UCSD-AML1 (cell line): ENCODE results near the gene LCN2.

Experiments
- DNase-seq: peaks from one replicate; lab custom pipeline; 2025; ENCODE audit not compliant: unreplicated experiment; lab: John Stamatoyannopoulos, UW

Gene LCN2

DNA sequence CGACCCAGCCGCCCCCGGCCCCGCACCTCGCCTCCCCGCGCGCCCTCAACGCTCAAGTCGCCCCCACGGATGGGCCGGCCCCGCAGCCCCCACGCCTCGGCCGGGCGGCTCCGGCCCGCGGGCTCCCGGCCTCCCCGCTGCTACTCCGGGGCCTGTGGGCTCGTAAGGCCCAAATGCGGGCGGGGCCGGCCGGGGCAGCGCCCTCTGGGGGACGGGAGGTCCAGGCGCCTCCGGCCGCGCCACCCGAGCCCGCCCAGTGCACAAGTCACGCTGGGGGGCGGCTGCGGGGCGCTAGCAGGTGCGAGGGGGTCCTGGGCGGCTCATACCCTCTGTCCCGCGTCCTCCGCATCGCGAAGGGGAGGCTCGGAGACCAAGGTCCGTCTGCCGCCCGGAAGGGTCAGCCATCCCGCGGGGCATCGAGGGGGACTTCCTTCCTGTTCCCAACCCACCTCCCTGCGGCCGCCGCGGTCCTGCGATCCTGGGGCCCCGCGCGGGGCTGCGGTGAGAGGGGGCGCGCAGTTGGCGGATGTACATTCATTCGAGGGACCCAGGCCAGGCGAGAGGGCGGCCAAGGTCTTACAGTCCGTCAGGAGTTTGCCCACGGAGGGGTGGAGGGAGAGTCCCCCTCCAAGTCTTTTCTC, 42.3 kb downstream of the LCN2 start, which contains the start of gene CIZ1:
Gene CIZ1 (minus strand): TSS at position 167 of the 641 bp plus-strand sequence. CDS start 715 bp downstream, outside the sequence.
- DNase-seq, result peak; percentile 84

DNA sequence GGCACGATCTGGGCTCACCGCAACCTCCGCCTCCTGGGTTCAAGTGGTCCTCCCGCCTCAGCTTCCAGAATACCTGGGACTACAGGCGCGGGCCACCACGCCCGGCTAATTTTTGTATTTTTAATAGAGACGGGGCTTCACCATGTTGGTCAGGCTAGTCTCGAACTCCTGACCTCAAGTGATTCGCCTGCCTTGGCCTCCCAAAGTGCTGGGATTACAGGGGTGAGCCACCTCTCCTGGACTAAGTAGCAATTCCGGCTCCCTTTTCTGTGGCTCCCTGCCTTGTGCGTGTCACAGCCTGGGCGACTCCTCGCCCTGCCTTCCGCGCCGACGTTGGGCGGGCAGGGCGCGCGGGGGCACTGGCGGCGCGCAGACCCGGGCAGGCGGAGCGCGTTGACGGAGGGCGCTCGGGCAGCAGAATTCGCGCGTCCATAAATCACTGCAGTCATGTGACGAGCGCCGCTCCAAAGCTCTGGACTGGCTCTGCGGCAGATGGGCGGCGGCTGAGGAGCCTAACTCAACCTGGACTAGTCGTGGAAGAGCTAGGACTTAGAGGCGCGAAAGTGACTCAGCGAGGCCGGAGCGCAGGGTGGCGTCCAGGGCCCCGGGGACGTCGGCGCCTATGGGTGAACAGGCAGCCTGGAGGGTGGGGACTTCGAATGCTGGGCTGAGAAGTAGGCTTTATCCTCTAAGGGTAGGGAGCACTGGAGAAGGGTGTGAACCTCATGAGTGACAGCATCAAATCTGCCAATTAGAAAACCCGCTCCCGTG, 43.5 kb downstream of the LCN2 start:
- no peak for DNase-seq

DNA sequence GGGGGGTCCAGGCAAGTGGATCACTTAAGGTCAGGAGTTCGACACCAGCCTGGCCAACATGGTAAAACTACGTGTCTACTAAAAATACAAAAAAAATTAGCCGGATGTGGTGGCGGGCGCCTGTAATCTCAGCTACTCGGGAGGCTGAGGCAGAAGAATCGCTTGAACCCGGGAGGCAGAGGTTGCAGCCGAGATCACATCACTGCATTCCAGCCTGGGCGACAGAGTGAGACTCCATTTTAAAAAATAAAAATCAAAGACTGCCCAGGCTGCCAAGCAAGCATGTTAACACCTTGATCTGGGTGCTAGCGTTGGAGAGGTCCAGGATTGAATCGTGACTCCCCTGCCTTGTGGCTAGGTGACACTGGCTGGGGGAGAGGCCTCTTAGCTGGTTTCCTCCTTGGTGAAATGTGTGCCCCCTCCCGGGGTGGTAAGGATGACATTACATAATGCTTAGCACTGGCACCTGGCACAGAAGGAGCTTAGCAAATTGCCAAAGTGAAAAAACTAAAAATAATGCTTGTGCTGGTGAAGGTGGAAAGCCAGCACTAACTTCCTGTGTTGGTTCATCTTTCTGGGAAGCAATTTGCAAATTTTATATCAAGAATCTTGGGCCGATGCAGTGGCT, 44.3 kb downstream of the LCN2 start:
- no peak for DNase-seq

DNA sequence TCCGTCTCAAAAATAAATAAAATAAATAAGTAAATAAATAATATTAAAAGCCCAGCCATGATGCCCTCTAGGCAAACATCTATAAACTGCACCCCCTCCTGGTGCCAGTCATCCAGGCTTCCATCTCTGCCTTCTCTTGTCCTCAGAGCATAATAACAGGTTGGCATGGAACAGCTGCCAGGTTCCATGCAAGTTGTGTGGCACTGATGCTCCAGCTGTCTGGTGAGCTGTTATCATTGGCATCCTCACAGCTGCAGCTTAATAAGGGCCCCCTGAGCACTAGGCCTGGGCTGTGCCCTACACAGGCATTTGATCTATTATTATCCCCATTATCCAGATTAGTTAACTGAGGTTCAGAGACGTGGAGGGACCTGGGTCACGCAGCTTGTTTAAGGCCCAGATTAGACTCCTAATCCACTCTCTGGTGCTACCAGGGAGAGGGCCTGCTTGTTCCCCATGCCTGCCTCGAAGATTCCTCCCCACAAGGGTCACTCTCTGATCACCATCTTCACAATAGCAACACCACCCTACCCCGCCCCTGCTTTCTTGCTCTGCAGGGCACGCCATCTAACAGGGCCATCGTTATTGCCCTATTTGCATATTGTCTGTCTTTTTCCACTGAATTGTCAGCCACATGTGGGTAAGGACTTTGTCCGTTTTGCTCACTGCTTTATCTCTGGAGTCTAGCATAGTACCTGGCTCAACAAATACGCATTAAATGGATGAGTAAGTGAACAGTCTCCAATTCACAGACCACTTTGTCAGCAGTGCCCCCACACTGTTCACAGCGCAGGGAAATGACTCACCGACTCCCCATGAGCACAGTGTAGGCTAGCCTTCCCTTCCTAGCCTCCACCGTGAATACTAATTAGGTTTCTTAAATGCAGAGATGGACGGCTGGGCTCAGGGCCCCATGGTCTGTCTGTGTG, 52.5 kb downstream of the LCN2 start:
- DNase-seq, result no peak

DNA sequence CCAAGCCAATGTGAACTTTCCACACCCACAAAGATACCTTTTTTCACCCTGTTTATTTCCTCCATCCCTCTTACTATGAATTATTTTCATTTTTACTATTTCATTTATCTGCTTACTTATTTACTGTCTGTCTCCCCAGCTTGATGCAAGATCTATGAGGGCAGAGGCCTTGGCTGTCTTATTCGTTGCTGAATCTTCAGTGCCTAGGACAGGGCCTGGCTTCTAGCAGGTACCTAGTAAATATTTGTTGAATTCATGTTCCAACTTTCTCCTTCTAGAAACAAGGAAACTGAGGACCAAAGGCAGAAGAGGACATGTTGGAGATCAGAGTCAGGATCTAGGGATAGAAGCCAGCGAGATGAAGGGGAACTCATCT, 53.4 kb downstream of the LCN2 start:
- no peak for DNase-seq
